Measurements from ENCODE around the gene ZNF618. TPM values are rescaled to one million over a fixed set of nuclear protein-coding genes. Genes with fewer than 3 reads are reported as not detected.

The ZNF618 gene
- total RNA-seq, 5 donors from 2014 or later (not counting 1 experiment from before 2014, with no cell fraction given): 0.73 to 3.0 (median 1.4) TPM

DNA sequence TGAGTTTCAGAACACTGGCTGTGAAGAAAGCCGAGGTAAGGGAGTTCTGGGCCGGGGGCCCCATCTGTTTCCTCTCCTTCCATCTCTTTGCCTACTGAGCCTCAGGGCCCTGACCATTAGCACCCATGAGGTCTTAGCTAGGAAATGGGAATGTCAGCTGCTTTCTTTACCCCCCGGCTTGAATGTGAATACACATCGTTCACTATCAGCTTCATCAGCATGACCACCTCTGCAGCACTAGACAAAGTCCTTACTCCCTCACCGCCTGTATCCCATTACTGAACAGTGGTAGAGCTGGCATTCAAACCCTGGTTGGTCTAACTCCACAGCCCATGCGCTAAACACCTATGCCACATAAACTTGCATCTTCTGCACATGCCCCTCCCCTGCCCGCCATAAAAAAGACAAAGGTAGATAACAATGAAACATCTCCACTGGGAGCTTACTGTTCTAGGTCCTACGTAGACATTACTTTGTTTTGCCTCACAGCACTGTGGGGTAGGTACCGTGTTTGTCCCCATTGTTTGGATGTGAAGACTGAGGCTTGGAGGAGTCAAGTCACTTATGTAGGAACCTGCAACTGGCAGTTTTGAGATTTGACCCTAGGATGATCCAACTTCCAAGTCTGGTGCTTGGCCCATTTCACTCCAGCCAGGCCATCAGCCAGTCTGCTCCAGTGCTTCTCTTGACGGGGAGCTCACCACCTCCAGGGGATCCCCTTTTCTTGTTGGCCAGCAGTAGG is 108.7 kb downstream of the ZNF618 start:
- no peak for ATAC-seq (replicated peaks in 1 of 4)
- WGBS (ENCODE audit: insufficient coverage): 98% methylated on average over 5 of the region's 10 CpGs
- Histone ChIP-seq H3K4me1 (ENCODE audit: control insufficient read depth in 1 of 2, extremely low read depth in 1 of 2, insufficient read depth in 2 of 2, low read length in 2 of 2) (no peaks in the 10 kb centered on the region), H3K9me3 (no peaks in the 10 kb centered on the region), H3K27ac (ENCODE audit: low read length) (no peak overlapping the region), H3K4me3 (ENCODE audit: control insufficient read depth in 1 of 2, extremely low read depth in 1 of 2, low read length in 1 of 2) (no peak overlapping the region), H3K36me3 (ENCODE audit: control insufficient read depth in 2 of 2, extremely low read depth in 1 of 2, insufficient read depth in 1 of 2, low read length in 1 of 2) (no peaks in the 10 kb centered on the region), H3K27me3 (replicated peaks in 1 of 2; ENCODE audit: control insufficient read depth in 2 of 2, extremely low read depth in 1 of 2, insufficient read depth in 2 of 2, low read length in 1 of 2) (no peaks in the 10 kb centered on the region)
- POLR2A ChIA-PET: no interaction called here
- Mint-ChIP-seq H3K4me1 (no peaks in the 10 kb centered on the region), H3K4me3 (no peak overlapping the region), H3K27me3 (no peaks in the 10 kb centered on the region), H3K27ac (no peak overlapping the region), H3K36me3 (no peaks in the 10 kb centered on the region), H3K9me3 (no peaks in the 10 kb centered on the region)
- DNase-seq: no peak
- CTCF ChIA-PET: no interaction called here

DNA sequence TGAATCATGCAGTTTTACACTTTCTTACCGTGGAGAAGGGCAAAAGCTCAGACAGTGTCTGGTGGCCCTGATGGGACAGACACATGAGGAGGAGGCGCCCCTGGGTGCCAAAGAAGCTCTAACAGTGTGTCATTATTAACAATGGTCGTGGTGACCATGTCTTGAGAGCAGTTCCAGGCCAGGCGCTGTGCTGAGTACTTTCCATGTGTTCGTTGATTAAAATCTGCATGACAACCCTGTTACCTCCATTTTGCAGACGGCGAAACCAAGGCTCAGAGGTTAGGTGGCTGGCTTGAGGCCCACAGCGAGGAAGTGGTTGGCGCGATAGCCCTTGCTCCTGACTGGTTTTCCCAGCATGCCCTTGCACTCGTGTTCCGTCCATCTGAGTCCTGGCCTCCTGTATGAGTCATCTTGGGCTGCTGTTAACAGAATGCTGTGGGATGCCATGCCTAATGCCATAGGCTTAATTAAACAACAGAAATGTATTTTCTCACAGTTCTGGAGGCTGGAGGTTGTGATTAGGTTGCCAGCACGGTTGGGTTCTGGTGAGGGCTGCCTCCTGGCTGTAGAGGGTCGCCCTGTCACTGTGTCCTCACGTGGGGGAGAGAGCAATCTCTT is 110.0 kb downstream of the ZNF618 start:
- H3K27me3 Mint-ChIP-seq: no peaks in the 10 kb centered on the region
- Histone ChIP-seq H3K4me1 (ENCODE audit: control insufficient read depth in 1 of 2, extremely low read depth in 1 of 2, insufficient read depth in 2 of 2, low read length in 2 of 2) (no peaks in the 10 kb centered on the region), H3K9me3 (no peaks in the 10 kb centered on the region), H3K27me3 (replicated peaks in 1 of 2; ENCODE audit: control insufficient read depth in 2 of 2, extremely low read depth in 1 of 2, insufficient read depth in 2 of 2, low read length in 1 of 2) (no peaks in the 10 kb centered on the region), H3K27ac (ENCODE audit: low read length) (no peak overlapping the region), H3K36me3 (ENCODE audit: control insufficient read depth in 2 of 2, extremely low read depth in 1 of 2, insufficient read depth in 1 of 2, low read length in 1 of 2) (no peaks in the 10 kb centered on the region), H3K4me3 (ENCODE audit: control insufficient read depth in 1 of 2, extremely low read depth in 1 of 2, low read length in 1 of 2) (no peak overlapping the region)
- H3K36me3 Mint-ChIP-seq: no peaks in the 10 kb centered on the region
- WGBS (ENCODE audit: insufficient coverage): 86% methylated on average over 12 of the region's 15 CpGs
- ChIA-PET POLR2A (no interaction called here), CTCF (no interaction called here)
- no peaks in the 10 kb centered on the region for H3K9me3 Mint-ChIP-seq
- DNase-seq: no peak
- no peak overlapping the region for H3K4me3 Mint-ChIP-seq
- no peak for ATAC-seq (replicated peaks in 1 of 4)
- H3K27ac Mint-ChIP-seq: no peak overlapping the region
- no peaks in the 10 kb centered on the region for H3K4me1 Mint-ChIP-seq

DNA sequence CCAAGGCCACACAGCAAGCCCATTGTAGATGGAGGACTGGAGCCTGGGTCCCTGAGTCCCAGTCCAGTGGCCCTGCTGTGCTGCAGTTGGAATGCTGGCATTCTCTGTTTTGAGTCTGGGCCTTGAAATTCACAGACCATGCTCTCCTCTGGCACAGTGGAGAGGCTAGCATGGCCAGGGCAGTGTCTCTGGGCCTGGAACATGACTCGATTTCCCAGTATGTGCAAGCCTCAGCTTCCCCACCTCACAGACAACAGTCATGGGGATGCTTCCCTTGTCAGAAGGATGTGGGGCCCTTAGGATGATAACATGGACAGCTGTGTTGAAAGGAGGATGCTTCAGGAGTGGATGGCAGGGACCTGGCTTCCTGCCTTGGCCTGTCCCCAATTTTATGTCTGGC is 110.8 kb downstream of the ZNF618 start:
- H3K9me3 Mint-ChIP-seq: no peaks in the 10 kb centered on the region
- ChIA-PET CTCF (no interaction called here), POLR2A (no interaction called here)
- H3K4me1 Mint-ChIP-seq: peaks cover 0 to 6% (median 0%) of the 10 kb centered on the region in 3 donors
- ATAC-seq (replicated peaks in 1 of 4) (no peak), DNase-seq (no peak)
- Histone ChIP-seq H3K9me3 (no peaks in the 10 kb centered on the region), H3K4me3 (ENCODE audit: control insufficient read depth in 1 of 2, extremely low read depth in 1 of 2, low read length in 1 of 2) (no peak overlapping the region), H3K36me3 (ENCODE audit: control insufficient read depth in 2 of 2, extremely low read depth in 1 of 2, insufficient read depth in 1 of 2, low read length in 1 of 2) (no peaks in the 10 kb centered on the region), H3K27me3 (replicated peaks in 1 of 2; ENCODE audit: control insufficient read depth in 2 of 2, extremely low read depth in 1 of 2, insufficient read depth in 2 of 2, low read length in 1 of 2) (no peaks in the 10 kb centered on the region), H3K4me1 (ENCODE audit: control insufficient read depth in 1 of 2, extremely low read depth in 1 of 2, insufficient read depth in 2 of 2, low read length in 2 of 2) (no peaks in the 10 kb centered on the region), H3K27ac (ENCODE audit: low read length) (no peak overlapping the region)
- H3K4me3 Mint-ChIP-seq: no peak overlapping the region
- no CpG with 5 or more reads among the region's 1 CpG for WGBS (ENCODE audit: insufficient coverage)
- H3K27me3 Mint-ChIP-seq: no peaks in the 10 kb centered on the region
- no peaks in the 10 kb centered on the region for H3K36me3 Mint-ChIP-seq
- H3K27ac Mint-ChIP-seq: no peak overlapping the region

DNA sequence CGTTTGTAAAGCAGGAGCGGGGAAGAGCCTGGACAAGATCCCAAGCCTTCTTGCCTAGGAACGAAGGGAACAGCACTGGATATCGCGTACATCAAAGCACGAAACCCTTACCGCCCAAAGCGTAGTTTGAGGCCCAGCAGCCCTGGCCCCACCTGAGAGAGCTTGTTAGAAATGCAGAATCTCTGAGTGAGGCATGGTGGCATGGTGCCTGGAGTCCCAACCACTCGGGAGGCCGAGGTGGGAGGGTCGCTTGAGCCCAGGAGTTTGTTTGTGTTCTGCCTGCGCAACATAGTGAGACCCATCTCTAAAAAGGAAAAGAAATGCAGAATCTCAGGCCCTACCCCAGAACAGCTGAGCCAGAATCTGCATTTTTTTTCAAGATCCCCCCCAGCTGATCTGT is 111.4 kb downstream of the ZNF618 start:
- CTCF ChIA-PET: no interaction called here
- DNase-seq: no peak
- Mint-ChIP-seq H3K4me1 (peaks cover 0 to 8% (median 2%) of the 10 kb centered on the region in 3 donors), H3K27ac (no peak overlapping the region), H3K36me3 (no peaks in the 10 kb centered on the region), H3K4me3 (no peak overlapping the region), H3K27me3 (no peaks in the 10 kb centered on the region), H3K9me3 (no peaks in the 10 kb centered on the region)
- no peaks in the 10 kb centered on the region for H3K9me3 ChIP-seq
- no peak for ATAC-seq (replicated peaks in 1 of 4)
- peaks cover 0 to 2% of the 10 kb centered on the region in 2 experiments for H3K27me3 ChIP-seq (replicated peaks in 1 of 2; ENCODE audit: control insufficient read depth in 2 of 2, extremely low read depth in 1 of 2, insufficient read depth in 2 of 2, low read length in 1 of 2)
- WGBS (ENCODE audit: insufficient coverage): 81% methylated on average over 12 of the region's 12 CpGs
- no peak overlapping the region for H3K4me3 ChIP-seq (ENCODE audit: control insufficient read depth in 1 of 2, extremely low read depth in 1 of 2, low read length in 1 of 2)
- peaks cover 0 to 2% of the 10 kb centered on the region in 2 experiments for H3K4me1 ChIP-seq (ENCODE audit: control insufficient read depth in 1 of 2, extremely low read depth in 1 of 2, insufficient read depth in 2 of 2, low read length in 2 of 2)
- no peaks in the 10 kb centered on the region for H3K36me3 ChIP-seq (ENCODE audit: control insufficient read depth in 2 of 2, extremely low read depth in 1 of 2, insufficient read depth in 1 of 2, low read length in 1 of 2)
- POLR2A ChIA-PET: no interaction called here
- no peak overlapping the region for H3K27ac ChIP-seq (ENCODE audit: low read length)

DNA sequence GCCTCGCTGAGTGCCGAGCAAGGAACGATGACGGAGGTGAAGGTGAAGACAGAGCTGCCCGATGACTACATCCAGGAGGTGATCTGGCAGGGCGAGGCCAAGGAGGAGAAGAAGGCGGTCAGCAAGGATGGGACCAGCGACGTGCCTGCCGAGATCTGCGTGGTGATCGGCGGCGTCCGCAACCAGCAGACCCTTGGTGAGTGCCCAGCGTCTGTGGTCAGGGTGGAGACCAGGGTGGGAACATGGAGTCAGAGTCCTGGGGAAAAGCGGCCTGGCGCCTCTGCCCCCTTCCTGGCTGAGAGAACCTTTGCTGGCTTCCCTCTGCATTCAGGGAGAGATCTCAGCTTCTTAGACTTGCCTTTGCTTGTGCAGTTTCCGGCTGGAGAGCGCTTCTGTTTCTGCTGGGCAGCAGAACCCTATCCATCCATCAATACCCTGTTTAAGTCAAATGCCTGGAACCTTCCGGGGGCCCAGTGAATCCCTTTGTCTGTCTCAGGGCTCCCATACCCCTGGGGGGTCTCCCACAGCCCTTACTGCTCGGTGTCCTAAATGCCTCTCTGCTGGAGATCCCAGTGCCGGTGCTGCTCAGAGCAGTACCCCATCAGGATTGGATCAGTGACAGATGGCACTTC is 112.4 kb downstream of the ZNF618 start:
- DNase-seq: no peak
- no peaks in the 10 kb centered on the region for H3K9me3 ChIP-seq
- H3K36me3 ChIP-seq (ENCODE audit: control insufficient read depth in 2 of 2, extremely low read depth in 1 of 2, insufficient read depth in 1 of 2, low read length in 1 of 2): no peaks in the 10 kb centered on the region
- CTCF ChIA-PET: no interaction called here
- H3K36me3 Mint-ChIP-seq: no peaks in the 10 kb centered on the region
- H3K27me3 Mint-ChIP-seq: no peaks in the 10 kb centered on the region
- no peak overlapping the region for H3K27ac ChIP-seq (ENCODE audit: low read length)
- H3K27me3 ChIP-seq (replicated peaks in 1 of 2; ENCODE audit: control insufficient read depth in 2 of 2, extremely low read depth in 1 of 2, insufficient read depth in 2 of 2, low read length in 1 of 2): peaks cover 0 to 2% of the 10 kb centered on the region in 2 experiments
- WGBS (ENCODE audit: insufficient coverage): 91% methylated on average over 22 of the region's 23 CpGs
- H3K9me3 Mint-ChIP-seq: no peaks in the 10 kb centered on the region
- peaks cover 0 to 5% of the 10 kb centered on the region in 2 experiments for H3K4me1 ChIP-seq (ENCODE audit: control insufficient read depth in 1 of 2, extremely low read depth in 1 of 2, insufficient read depth in 2 of 2, low read length in 2 of 2)
- H3K4me1 Mint-ChIP-seq: peaks cover 4 to 18% (median 8%) of the 10 kb centered on the region in 3 donors
- H3K4me3 Mint-ChIP-seq: no peak overlapping the region
- H3K4me3 ChIP-seq (ENCODE audit: control insufficient read depth in 1 of 2, extremely low read depth in 1 of 2, low read length in 1 of 2): no peak overlapping the region
- POLR2A ChIA-PET: no interaction called here
- H3K27ac Mint-ChIP-seq: no peak overlapping the region
- ATAC-seq (replicated peaks in 1 of 4): no peak

DNA sequence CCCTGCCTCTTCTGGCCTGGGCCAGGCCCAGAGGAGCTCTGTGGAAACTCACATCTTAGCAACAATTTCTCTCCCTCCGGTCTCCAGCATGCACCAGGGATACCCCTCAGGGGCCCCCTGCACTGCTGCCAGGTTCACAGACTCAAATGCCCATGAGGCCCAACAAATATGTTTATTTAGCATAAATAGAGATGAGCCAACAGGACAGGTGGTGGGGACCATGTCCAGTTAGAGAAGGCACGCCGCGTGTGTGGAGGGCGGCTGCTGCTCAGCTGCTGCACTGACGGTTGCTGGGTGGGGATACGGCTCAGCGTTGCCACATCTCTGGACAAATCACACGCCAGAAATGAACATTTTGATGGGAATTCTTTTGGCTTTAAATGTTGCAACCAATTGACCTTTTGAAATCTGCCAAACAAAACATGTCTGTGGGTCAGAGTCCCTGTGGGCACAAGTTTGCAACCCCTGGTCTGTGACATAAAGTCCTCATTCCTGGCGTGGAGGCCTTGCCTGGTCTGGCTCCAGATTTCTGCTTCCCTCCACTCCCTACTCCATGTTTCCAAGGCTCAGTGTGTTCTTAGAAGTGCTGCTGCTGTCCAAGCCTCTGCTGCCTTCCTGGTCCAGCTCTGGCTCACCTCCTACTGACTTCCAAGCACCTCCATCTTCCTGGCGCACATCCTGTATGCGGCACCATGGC is 113.1 kb downstream of the ZNF618 start:
- Mint-ChIP-seq H3K27ac (no peak overlapping the region), H3K36me3 (no peaks in the 10 kb centered on the region), H3K4me3 (no peak overlapping the region), H3K27me3 (no peaks in the 10 kb centered on the region), H3K9me3 (no peaks in the 10 kb centered on the region), H3K4me1 (peaks cover 4 to 24% (median 12%) of the 10 kb centered on the region in 3 donors)
- Histone ChIP-seq H3K27ac (ENCODE audit: low read length) (no peak overlapping the region), H3K36me3 (ENCODE audit: control insufficient read depth in 2 of 2, extremely low read depth in 1 of 2, insufficient read depth in 1 of 2, low read length in 1 of 2) (no peaks in the 10 kb centered on the region), H3K4me1 (ENCODE audit: control insufficient read depth in 1 of 2, extremely low read depth in 1 of 2, insufficient read depth in 2 of 2, low read length in 2 of 2) (peaks cover 0 to 5% of the 10 kb centered on the region in 2 experiments), H3K4me3 (ENCODE audit: control insufficient read depth in 1 of 2, extremely low read depth in 1 of 2, low read length in 1 of 2) (no peak overlapping the region), H3K9me3 (no peaks in the 10 kb centered on the region), H3K27me3 (replicated peaks in 1 of 2; ENCODE audit: control insufficient read depth in 2 of 2, extremely low read depth in 1 of 2, insufficient read depth in 2 of 2, low read length in 1 of 2) (peaks cover 0 to 4% of the 10 kb centered on the region in 2 experiments)
- DNase-seq (no peak), ATAC-seq (replicated peaks in 1 of 4) (no peak)
- ChIA-PET POLR2A (no interaction called here), CTCF (no interaction called here)
- 91% methylated on average over 11 of the region's 12 CpGs for WGBS (ENCODE audit: insufficient coverage)

All from T-cell (primary cell).